Inflammatory macrophage treated with lipopolysaccharide for 4 hours (primary cell): Measurements from ENCODE around the gene ABCD4.
"Not testable (repeated sequence)": the region's sequence is repeated elsewhere in the genome, so short reads cannot be mapped to it uniquely, and the experiment has no call there.

ENCODE experiments used
- DNase-seq: peaks from one replicate; pipeline ENCODE4 v3.0.0-alpha.2; 2020

Gene ABCD4

GRCh38 chr14:74301594-74302151 lies 1.1 kb downstream of the ABCD4 start:
- no peak for DNase-seq

- DNase-seq: peak; percentile 14
Measured at GRCh38 chr14:74299061-74299545, 3.6 kb downstream of the ABCD4 start.

GRCh38 chr14:74297986-74298385 lies 4.7 kb downstream of the ABCD4 start:
- peak; percentile 36 for DNase-seq

- DNase-seq: no peak
Measured at GRCh38 chr14:74296037-74296467, 6.7 kb downstream of the ABCD4 start.

- no peak for DNase-seq
Measured at GRCh38 chr14:74293606-74294005, 9.1 kb downstream of the ABCD4 start.

- DNase-seq: no peak
Measured at GRCh38 chr14:74292061-74292460, 10.7 kb downstream of the ABCD4 start.

GRCh38 chr14:74290415-74290814 lies 12.3 kb downstream of the ABCD4 start:
- DNase-seq: no peak

GRCh38 chr14:74289801-74290200 lies 12.9 kb downstream of the ABCD4 start:
- DNase-seq: no peak

- DNase-seq: no peak
Measured at GRCh38 chr14:74286736-74287135, 16.0 kb downstream of the ABCD4 start.

- DNase-seq: no peak
Measured at GRCh38 chr14:74281069-74281468, 21.7 kb downstream of the ABCD4 start.

GRCh38 chr14:74278080-74278479 lies 24.7 kb downstream of the ABCD4 start:
- no peak for DNase-seq

- DNase-seq: no peak
Measured at GRCh38 chr14:74275241-74275841, 27.4 kb downstream of the ABCD4 start.

- DNase-seq: no peak
Measured at GRCh38 chr14:74271365-74271764, 31.4 kb downstream of the ABCD4 start.

- not testable (repeated sequence) for DNase-seq
Measured at GRCh38 chr14:74270382-74271177, 32.2 kb downstream of the ABCD4 start.

- DNase-seq: no peak
Measured at GRCh38 chr14:74267588-74267987, 35.1 kb downstream of the ABCD4 start.

- no peak for DNase-seq
Measured at GRCh38 chr14:74265301-74265965, 37.3 kb downstream of the ABCD4 start.

- no peak for DNase-seq
Measured at GRCh38 chr14:74263921-74264320, 38.8 kb downstream of the ABCD4 start.

GRCh38 chr14:74263181-74263580 lies 39.6 kb downstream of the ABCD4 start:
- DNase-seq: no peak

GRCh38 chr14:74262076-74262475 lies 40.7 kb downstream of the ABCD4 start:
- DNase-seq: no peak

- no peak for DNase-seq
Measured at GRCh38 chr14:74261288-74261687, 41.4 kb downstream of the ABCD4 start.

GRCh38 chr14:74260525-74261233 lies 42.1 kb downstream of the ABCD4 start:
- DNase-seq: no peak

GRCh38 chr14:74259513-74259912 lies 43.2 kb downstream of the ABCD4 start:
- DNase-seq: no peak

GRCh38 chr14:74258764-74259035 lies 44.0 kb downstream of the ABCD4 start:
- no peak for DNase-seq
